AG04449 (cell line): Measurements from ENCODE around the gene WNT4.

Experiments used
- CTCF ChIA-PET: fragments of 350-600 bp; formaldehyde crosslinking; extraction: SDS; loops from one replicate; lab custom pipeline; 2021; ENCODE audit warnings: antibody characterized with exemption; lab: Yijun Ruan, JAX
- POLR2A ChIA-PET: fragments of 400-600, 350-600 bp; formaldehyde crosslinking; extraction: SDS; loops from one replicate; lab custom pipeline; 2020; ENCODE audit warnings: antibody characterized with exemption, inconsistent platforms; lab: Yijun Ruan, JAX
- DNase-seq: peaks from one replicate; pipeline ENCODE4 v3.0.0-alpha.2; 2010; ENCODE audit warnings: low read depth, low spot score
- H3K4me3 ChIP-seq: 2 replicates; pipeline ENCODE4 v1.5.1; 2011; ENCODE audit warnings: low read depth, mild to moderate bottlenecking, control low read depth, low read length
- CTCF ChIP-seq: IDR thresholded peaks from one replicate; pipeline ENCODE4 v1.5.1; 2011; ENCODE audit warnings: mild to moderate bottlenecking, moderate library complexity, low read length, control low read depth, inconsistent platforms; ENCODE audit not compliant: insufficient read depth; ENCODE audit errors: missing control alignments

WNT4 gene

GRCh38 chr1:22077728-22078127, 65.2 kb downstream of the WNT4 start:
- DNase-seq: no peak
- ChIA-PET POLR2A (interaction anchor here (0.7 kb wide), 1 partner anchor 25 kb away, joined by 3 read pairs; the partner anchor contains the start of gene CDC42), CTCF (interaction anchor here (0.9 kb wide), 1 partner anchor 27 kb away, joined by 3 read pairs; no protein-coding TSS in a partner anchor)
- no peak for TF ChIP-seq CTCF
- H3K4me3 ChIP-seq: no peak overlapping the region

GRCh38 chr1:22076346-22076745, 66.6 kb downstream of the WNT4 start:
- CTCF ChIA-PET: no interaction called here
- TF ChIP-seq CTCF: no peak

GRCh38 chr1:22075718-22076117, 67.2 kb downstream of the WNT4 start:
- H3K4me3 ChIP-seq: no peak overlapping the region
- no peak for TF ChIP-seq CTCF
- CTCF ChIA-PET: no interaction called here
- POLR2A ChIA-PET: no interaction called here
- DNase-seq: no peak

More at GRCh38 chr1:22076346-22076745, 66.6 kb downstream of the WNT4 start:
- POLR2A ChIA-PET: no interaction called here
- no peak overlapping the region for H3K4me3 ChIP-seq
- no peak for DNase-seq

- ChIA-PET POLR2A (no interaction called here), CTCF (interaction anchor here (0.5 to 1.6 kb wide), 2 partner anchors 9 to 31 kb away, joined by 3 to 5 read pairs; no protein-coding TSS in a partner anchor)
- H3K4me3 ChIP-seq: no peak overlapping the region
- DNase-seq: no peak
- no peak for TF ChIP-seq CTCF
Measured at GRCh38 chr1:22074803-22075202, 68.1 kb downstream of the WNT4 start.

- no peak for TF ChIP-seq CTCF
- no peak overlapping the region for H3K4me3 ChIP-seq
- CTCF ChIA-PET: interaction anchor here (0.9 to 1.6 kb wide), 2 partner anchors 29 to 34 kb away, joined by 3 read pairs; no protein-coding TSS in a partner anchor
- POLR2A ChIA-PET: no interaction called here
- no peak for DNase-seq
Measured at GRCh38 chr1:22071511-22071910, 71.4 kb downstream of the WNT4 start.
